ENCODE measurements around the gene TNNC2.
A peak's percentile ranks its signal among the peaks of the same experiment; 100 is the strongest.
"Not testable (repeated sequence)": the region's sequence is repeated elsewhere in the genome, so short reads cannot be mapped to it uniquely, and the experiment has no call there.

TNNC2 gene

GRCh38 chr20:45835825-45836224 is 8.7 kb upstream of the TNNC2 start:
- Histone ChIP-seq H3K27ac (ENCODE audit: low read depth, low read length) (peak overlapping the region; percentile 94), H3K27me3 (ENCODE audit: control insufficient read depth in 5 of 5, insufficient read depth in 4 of 5, low read length in 5 of 5) (no peaks in the 10 kb centered on the region), H3K4me3 (ENCODE audit: low read depth in 1 of 5, low read length in 5 of 5) (peak overlapping the region; percentile 71 to 85 (median 83)), H3K9ac (ENCODE audit: low read length in 5 of 5) (peak overlapping the region in 4 of 5 donors; percentile 12 to 90 (median 83)), H3K9me3 (ENCODE audit: control insufficient read depth in 5 of 5, low read length in 5 of 5) (no peaks in the 10 kb centered on the region), H3K36me3 (ENCODE audit: control insufficient read depth in 5 of 5, insufficient read depth in 5 of 5, low read length in 5 of 5) (peaks cover 2 to 26% (median 11%) of the 10 kb centered on the region in 5 donors), H3K4me1 (ENCODE audit: control insufficient read depth in 5 of 5, insufficient read depth in 5 of 5, low read length in 5 of 5) (peaks cover 6 to 55% (median 45%) of the 10 kb centered on the region in 5 donors)

GRCh38 chr20:45835329-45835765 is 8.2 kb upstream of the TNNC2 start:
- Histone ChIP-seq H3K4me3 (ENCODE audit: low read depth in 1 of 5, low read length in 5 of 5) (peak overlapping the region; percentile 71 to 85 (median 83)), H3K9me3 (ENCODE audit: control insufficient read depth in 5 of 5, low read length in 5 of 5) (no peaks in the 10 kb centered on the region), H3K9ac (ENCODE audit: low read length in 5 of 5) (peak overlapping the region in 4 of 5 donors; percentile 72 to 90 (median 83)), H3K27ac (ENCODE audit: low read depth, low read length) (peak overlapping the region; percentile 94), H3K27me3 (ENCODE audit: control insufficient read depth in 5 of 5, insufficient read depth in 4 of 5, low read length in 5 of 5) (no peaks in the 10 kb centered on the region), H3K4me1 (ENCODE audit: control insufficient read depth in 5 of 5, insufficient read depth in 5 of 5, low read length in 5 of 5) (peaks cover 6 to 51% (median 45%) of the 10 kb centered on the region in 5 donors), H3K36me3 (ENCODE audit: control insufficient read depth in 5 of 5, insufficient read depth in 5 of 5, low read length in 5 of 5) (peaks cover 2 to 21% (median 7%) of the 10 kb centered on the region in 5 donors)

DNA sequence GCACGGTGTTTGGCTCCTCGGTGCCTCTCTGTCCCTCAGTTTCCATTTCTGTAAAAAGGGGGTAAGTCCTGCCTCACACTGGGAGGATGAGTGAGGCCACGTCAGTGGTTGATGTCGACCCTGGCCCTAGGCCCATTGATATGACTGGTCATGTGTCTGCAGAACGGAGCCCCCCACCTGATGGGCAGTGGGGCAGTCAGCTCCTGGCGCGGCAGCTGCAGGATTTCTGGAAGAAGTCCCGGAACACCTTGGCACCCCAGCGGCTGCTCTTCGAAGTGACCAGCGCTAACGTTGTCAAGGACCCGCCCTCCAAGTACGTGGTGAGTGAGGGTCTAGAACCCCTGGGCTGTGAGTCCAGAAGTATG is 7.7 kb upstream of the TNNC2 start:
- H3K27ac ChIP-seq (ENCODE audit: low read depth, low read length), result peak overlapping the region; percentile 94
- peak overlapping the region; percentile 63 to 90 (median 73) for H3K9ac ChIP-seq (ENCODE audit: low read length in 5 of 5)
- H3K36me3 ChIP-seq (ENCODE audit: control insufficient read depth in 5 of 5, insufficient read depth in 5 of 5, low read length in 5 of 5), result peaks cover 0 to 15% (median 2%) of the 10 kb centered on the region in 5 donors
- H3K27me3 ChIP-seq (ENCODE audit: control insufficient read depth in 5 of 5, insufficient read depth in 4 of 5, low read length in 5 of 5), result no peaks in the 10 kb centered on the region
- H3K4me1 ChIP-seq (ENCODE audit: control insufficient read depth in 5 of 5, insufficient read depth in 5 of 5, low read length in 5 of 5), result peaks cover 6 to 50% (median 45%) of the 10 kb centered on the region in 5 donors
- peak overlapping the region; percentile 71 to 85 (median 83) for H3K4me3 ChIP-seq (ENCODE audit: low read depth in 1 of 5, low read length in 5 of 5)
- no peaks in the 10 kb centered on the region for H3K9me3 ChIP-seq (ENCODE audit: control insufficient read depth in 5 of 5, low read length in 5 of 5)

DNA sequence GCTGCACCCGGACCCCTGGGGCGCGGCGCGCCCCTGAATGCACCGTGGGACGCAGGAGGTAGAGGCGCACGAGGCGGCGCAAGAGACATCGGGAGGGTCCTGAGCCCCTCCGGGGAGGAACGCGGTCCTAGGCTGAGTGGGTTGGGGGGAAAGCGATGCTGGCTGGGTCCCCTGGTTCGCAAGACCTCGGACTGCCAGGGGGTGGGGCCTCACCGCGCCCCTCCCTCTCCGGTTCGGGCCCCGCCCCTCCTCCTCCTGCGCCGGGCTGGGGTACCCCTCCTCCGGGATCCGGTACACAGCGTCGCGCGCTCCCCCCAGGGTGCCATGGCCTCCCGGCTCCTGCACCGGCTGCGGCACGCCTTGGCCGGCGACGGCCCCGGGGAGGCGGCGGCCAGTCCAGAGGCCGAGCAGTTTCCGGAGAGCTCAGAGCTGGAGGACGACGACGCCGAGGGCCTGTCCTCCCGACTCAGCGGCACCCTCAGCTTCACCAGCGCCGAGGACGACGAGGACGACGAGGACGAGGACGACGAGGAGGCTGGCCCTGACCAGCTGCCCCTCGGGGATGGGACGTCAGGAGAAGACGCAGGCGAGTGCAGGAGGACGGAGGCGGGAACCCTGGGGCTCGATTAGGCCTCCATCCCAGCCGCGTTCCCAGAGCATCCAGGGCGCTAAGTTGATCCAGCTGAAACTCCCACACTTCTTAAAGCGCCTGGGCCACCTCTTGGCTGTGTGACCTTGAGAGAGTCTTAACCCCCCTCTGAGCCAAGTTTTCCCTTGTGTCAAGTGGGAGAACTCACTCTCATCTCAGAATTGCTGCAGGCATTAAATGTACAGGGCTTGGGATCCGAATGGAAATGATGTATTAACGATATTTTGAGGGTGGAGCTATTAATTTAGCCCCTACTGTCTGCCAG is 7.0 kb upstream of the TNNC2 start:
- Histone ChIP-seq H3K4me3 (ENCODE audit: low read depth in 1 of 5, low read length in 5 of 5) (peak overlapping the region; percentile 71 to 85 (median 83)), H3K27me3 (ENCODE audit: control insufficient read depth in 5 of 5, insufficient read depth in 4 of 5, low read length in 5 of 5) (no peaks in the 10 kb centered on the region)

GRCh38 chr20:45833030-45833882 is 6.1 kb upstream of the TNNC2 start, which contains the start of gene SNX21:
TSS of gene SNX21 (plus strand) at chr20:45833799. CDS start at chr20:45833920, 121 bp downstream.
- H3K9ac ChIP-seq (ENCODE audit: low read length in 5 of 5), result peak within 1 kb of the TSS; percentile 72 to 90 (median 89)
- H3K27ac ChIP-seq (ENCODE audit: low read depth, low read length), result peak within 1 kb of the TSS; percentile 94
- H3K36me3 ChIP-seq (ENCODE audit: control insufficient read depth in 5 of 5, insufficient read depth in 5 of 5, low read length in 5 of 5), result peaks cover 0 to 10% (median 0%) of the 10 kb centered on the region in 5 donors
- H3K27me3 ChIP-seq (ENCODE audit: control insufficient read depth in 5 of 5, insufficient read depth in 4 of 5, low read length in 5 of 5), result no peaks in the 10 kb centered on the region
- H3K4me1 ChIP-seq (ENCODE audit: control insufficient read depth in 5 of 5, insufficient read depth in 5 of 5, low read length in 5 of 5), result peaks cover 6 to 58% (median 51%) of the 10 kb centered on the region in 5 donors
- peak within 1 kb of the TSS; percentile 71 to 85 (median 83) for H3K4me3 ChIP-seq (ENCODE audit: low read depth in 1 of 5, low read length in 5 of 5)
- H3K9me3 ChIP-seq (ENCODE audit: control insufficient read depth in 5 of 5, low read length in 5 of 5), result no peaks in the 10 kb centered on the region

More for the DNA sequence above, 7.0 kb upstream of the TNNC2 start:
- Histone ChIP-seq H3K9me3 (ENCODE audit: control insufficient read depth in 5 of 5, low read length in 5 of 5) (no peaks in the 10 kb centered on the region), H3K4me1 (ENCODE audit: control insufficient read depth in 5 of 5, insufficient read depth in 5 of 5, low read length in 5 of 5) (peaks cover 6 to 50% (median 45%) of the 10 kb centered on the region in 5 donors), H3K9ac (ENCODE audit: low read length in 5 of 5) (peak overlapping the region in 4 of 5 donors; percentile 72 to 90 (median 81)), H3K36me3 (ENCODE audit: control insufficient read depth in 5 of 5, insufficient read depth in 5 of 5, low read length in 5 of 5) (peaks cover 0 to 13% (median 0%) of the 10 kb centered on the region in 5 donors), H3K27ac (ENCODE audit: low read depth, low read length) (peak overlapping the region; percentile 94)

- H3K27me3 ChIP-seq (ENCODE audit: control insufficient read depth in 5 of 5, insufficient read depth in 4 of 5, low read length in 5 of 5), result no peaks in the 10 kb centered on the region
- peak overlapping the region; percentile 94 for H3K27ac ChIP-seq (ENCODE audit: low read depth, low read length)
- H3K9me3 ChIP-seq (ENCODE audit: control insufficient read depth in 5 of 5, low read length in 5 of 5), result no peaks in the 10 kb centered on the region
- peaks cover 0 to 10% (median 0%) of the 10 kb centered on the region in 5 donors for H3K36me3 ChIP-seq (ENCODE audit: control insufficient read depth in 5 of 5, insufficient read depth in 5 of 5, low read length in 5 of 5)
- H3K4me1 ChIP-seq (ENCODE audit: control insufficient read depth in 5 of 5, insufficient read depth in 5 of 5, low read length in 5 of 5), result peaks cover 7 to 63% (median 52%) of the 10 kb centered on the region in 5 donors
- peak overlapping the region in 2 of 5 donors; percentile 71 to 72 for H3K4me3 ChIP-seq (ENCODE audit: low read depth in 1 of 5, low read length in 5 of 5)
- H3K9ac ChIP-seq (ENCODE audit: low read length in 5 of 5), result peak overlapping the region in 2 of 5 donors; percentile 58 to 89
Measured at GRCh38 chr20:45832619-45833018, 5.5 kb upstream of the TNNC2 start.

DNA sequence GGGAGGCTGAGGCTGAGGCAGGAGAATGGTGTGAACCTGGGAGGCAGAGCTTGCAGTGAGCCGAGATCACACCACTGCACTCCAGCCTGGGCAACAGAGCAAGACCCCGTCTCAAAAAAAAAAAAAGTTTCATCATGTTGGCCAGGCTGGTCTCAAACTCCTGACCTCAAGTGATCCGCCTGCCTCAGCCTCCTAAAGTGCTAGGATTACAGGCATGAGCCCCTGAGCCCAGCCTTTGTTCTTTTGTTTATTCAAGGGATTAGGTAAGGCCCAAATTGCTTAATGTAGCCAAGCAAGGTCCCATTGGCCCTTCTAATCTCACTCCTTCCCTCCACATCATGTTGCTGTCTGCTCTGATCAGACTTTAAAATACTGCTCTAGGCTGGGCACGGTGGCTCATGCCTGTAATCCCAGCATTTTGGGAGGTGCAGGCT is 2.6 kb upstream of the TNNC2 start:
- not testable (repeated sequence) for H3K36me3 ChIP-seq (ENCODE audit: control insufficient read depth in 5 of 5, insufficient read depth in 5 of 5, low read length in 5 of 5); H3K9ac ChIP-seq (ENCODE audit: low read length in 5 of 5); H3K9me3 ChIP-seq (ENCODE audit: control insufficient read depth in 5 of 5, low read length in 5 of 5); H3K27ac ChIP-seq (ENCODE audit: low read depth, low read length); H3K27me3 ChIP-seq (ENCODE audit: control insufficient read depth in 5 of 5, insufficient read depth in 4 of 5, low read length in 5 of 5); H3K4me3 ChIP-seq (ENCODE audit: low read depth in 1 of 5, low read length in 5 of 5)
- peaks cover 7 to 58% (median 48%) of the 10 kb centered on the region in 5 donors for H3K4me1 ChIP-seq (ENCODE audit: control insufficient read depth in 5 of 5, insufficient read depth in 5 of 5, low read length in 5 of 5)

- Histone ChIP-seq H3K4me3 (ENCODE audit: low read depth in 1 of 5, low read length in 5 of 5) (peak overlapping the region in 1 of 5 donors; percentile 40), H3K9me3 (ENCODE audit: control insufficient read depth in 5 of 5, low read length in 5 of 5) (no peaks in the 10 kb centered on the region), H3K9ac (ENCODE audit: low read length in 5 of 5) (peak overlapping the region in 3 of 5 donors; percentile 2 to 30 (median 28)), H3K27ac (ENCODE audit: low read depth, low read length) (peak overlapping the region; percentile 97), H3K4me1 (ENCODE audit: control insufficient read depth in 5 of 5, insufficient read depth in 5 of 5, low read length in 5 of 5) (peaks cover 7 to 56% (median 46%) of the 10 kb centered on the region in 5 donors), H3K27me3 (ENCODE audit: control insufficient read depth in 5 of 5, insufficient read depth in 4 of 5, low read length in 5 of 5) (peaks cover 0 to 8% (median 6%) of the 10 kb centered on the region in 5 donors), H3K36me3 (ENCODE audit: control insufficient read depth in 5 of 5, insufficient read depth in 5 of 5, low read length in 5 of 5) (no peaks in the 10 kb centered on the region)
Measured at GRCh38 chr20:45828589-45828988, 1.5 kb upstream of the TNNC2 start.

DNA sequence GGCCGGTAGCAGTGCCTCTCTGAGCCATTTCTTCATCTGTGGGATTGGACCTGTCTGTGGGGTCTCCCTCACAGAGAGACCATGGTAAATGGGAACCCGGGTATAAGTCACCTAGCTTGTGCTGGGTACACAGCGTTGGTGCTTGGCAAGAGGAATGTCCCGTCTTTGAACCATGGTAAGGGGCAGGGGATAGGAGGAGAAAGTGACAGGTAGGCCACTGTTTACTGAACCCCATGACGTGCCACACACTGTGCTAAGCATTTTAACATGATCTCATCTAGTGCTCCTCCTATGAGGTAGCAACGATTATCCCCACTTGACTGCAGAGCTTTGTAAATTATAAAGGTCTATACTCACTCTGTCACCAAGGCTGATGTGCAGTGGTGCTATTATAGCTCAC is 600 bp upstream of the TNNC2 start:
- Histone ChIP-seq H3K9me3 (ENCODE audit: control insufficient read depth in 5 of 5, low read length in 5 of 5) (no peaks in the 10 kb centered on the region), H3K9ac (ENCODE audit: low read length in 5 of 5) (peak overlapping the region in 1 of 5 donors; percentile 2), H3K27ac (ENCODE audit: low read depth, low read length) (peak overlapping the region; percentile 97), H3K36me3 (ENCODE audit: control insufficient read depth in 5 of 5, insufficient read depth in 5 of 5, low read length in 5 of 5) (no peaks in the 10 kb centered on the region), H3K27me3 (ENCODE audit: control insufficient read depth in 5 of 5, insufficient read depth in 4 of 5, low read length in 5 of 5) (peaks cover 7 to 17% (median 12%) of the 10 kb centered on the region in 5 donors), H3K4me1 (ENCODE audit: control insufficient read depth in 5 of 5, insufficient read depth in 5 of 5, low read length in 5 of 5) (peaks cover 4 to 53% (median 47%) of the 10 kb centered on the region in 5 donors), H3K4me3 (ENCODE audit: low read depth in 1 of 5, low read length in 5 of 5) (no peak overlapping the region)

Measured in subcutaneous abdominal adipose tissue (tissue), 5 donors.